ENCODE results near the gene PAQR7. TPM values are rescaled to one million over a fixed set of nuclear protein-coding genes. Genes with fewer than 3 reads are reported as not detected.
"Not testable (repeated sequence)": the region's sequence is repeated elsewhere in the genome, so short reads cannot be mapped to it uniquely, and the experiment has no call there.

Gene PAQR7
- total RNA-seq, 1 donor from 2014 or later, result 39.7 TPM

GRCh38 chr1:25848531-25848930 is 27.0 kb downstream of the PAQR7 start:
- DNase-seq (ENCODE audit: low spot score), result no peak

- DNase-seq (ENCODE audit: low spot score), result no peak
Measured at GRCh38 chr1:25847929-25848328, 27.6 kb downstream of the PAQR7 start.

GRCh38 chr1:25845664-25846063 is 29.8 kb downstream of the PAQR7 start:
- DNase-seq (ENCODE audit: low spot score), result no peak

GRCh38 chr1:25844536-25845337 is 30.8 kb downstream of the PAQR7 start:
- DNase-seq (ENCODE audit: low spot score), result no peak

GRCh38 chr1:25843483-25843882 is 32.0 kb downstream of the PAQR7 start:
- no peak for DNase-seq (ENCODE audit: low spot score)

- not testable (repeated sequence) for DNase-seq (ENCODE audit: low spot score)
Measured at GRCh38 chr1:25839808-25840207, 35.7 kb downstream of the PAQR7 start.

GRCh38 chr1:25837262-25837875 is 38.1 kb downstream of the PAQR7 start:
- no peak for DNase-seq (ENCODE audit: low spot score)

- DNase-seq (ENCODE audit: low spot score), result no peak
Measured at GRCh38 chr1:25836695-25837094, 38.8 kb downstream of the PAQR7 start.

GRCh38 chr1:25834894-25835293 is 40.6 kb downstream of the PAQR7 start:
- no peak for DNase-seq (ENCODE audit: low spot score)

- no peak for DNase-seq (ENCODE audit: low spot score)
Measured at GRCh38 chr1:25833158-25833557, 42.4 kb downstream of the PAQR7 start.

- no peak for DNase-seq (ENCODE audit: low spot score)
Measured at GRCh38 chr1:25832336-25833037, 43.0 kb downstream of the PAQR7 start.

- DNase-seq (ENCODE audit: low spot score), result no peak
Measured at GRCh38 chr1:25831569-25832196, 43.8 kb downstream of the PAQR7 start.

GRCh38 chr1:25829046-25829445 is 46.5 kb downstream of the PAQR7 start:
- no peak for DNase-seq (ENCODE audit: low spot score)

- no peak for DNase-seq (ENCODE audit: low spot score)
Measured at GRCh38 chr1:25828491-25828890, 47.0 kb downstream of the PAQR7 start.

- no peak for DNase-seq (ENCODE audit: low spot score)
Measured at GRCh38 chr1:25826571-25826970, 48.9 kb downstream of the PAQR7 start.

GRCh38 chr1:25825605-25826004 is 49.9 kb downstream of the PAQR7 start:
- DNase-seq (ENCODE audit: low spot score), result no peak

GRCh38 chr1:25821630-25822091 is 53.8 kb downstream of the PAQR7 start:
- no peak for DNase-seq (ENCODE audit: low spot score)

- DNase-seq (ENCODE audit: low spot score), result no peak
Measured at GRCh38 chr1:25821112-25821476, 54.4 kb downstream of the PAQR7 start.

GRCh38 chr1:25820247-25821111 is 55.0 kb downstream of the PAQR7 start:
- DNase-seq (ENCODE audit: low spot score), result peak; percentile 61

GRCh38 chr1:25819491-25820246 is 55.8 kb downstream of the PAQR7 start, which contains the start of gene MTFR1L:
MTFR1L (plus strand) TSS chr1:25819954; CDS start chr1:25823105, 3,151 bp downstream.
- peak; percentile 89 for DNase-seq (ENCODE audit: low spot score)

Data from mucosa of gallbladder (tissue), 1 donor.